ENCODE data around the gene LINC00632. TPM values are rescaled to one million over a fixed set of nuclear protein-coding genes. Genes with fewer than 3 reads are reported as not detected.

LINC00632 gene
- total RNA-seq, result 0.04 TPM in 1 of 2 replicates, not detected in the other

GRCh38 chrX:140709421-140709846 is at the start of gene LINC00632:
Gene LINC00632, plus strand, starts transcription at chrX:140709759.

Other genes starting within 250 kb of the LINC00632 start
- not detected in 2 replicates for gene SOX3, start 204.7 kb upstream of the LINC00632 start, total RNA-seq